Fibroblast of pulmonary artery (primary cell): ENCODE results near the gene ITGB5.
"Not testable (repeated sequence)": the region's sequence is repeated elsewhere in the genome, so short reads cannot be mapped to it uniquely, and the experiment has no call there.

Experiments used
- DNase-seq: peaks from one replicate; pipeline ENCODE4 v3.0.0-alpha.2; 2010; ENCODE audit warnings: low read depth
- H3K4me3 ChIP-seq: replicated peaks from 2 replicates; pipeline ENCODE4 v1.5.1; 2011; ENCODE audit warnings: low read depth, mild to moderate bottlenecking, control low read depth, low read length, moderate library complexity
- CTCF ChIP-seq: IDR thresholded peaks from 2 replicates; pipeline ENCODE4 v1.5.1; 2011; ENCODE audit warnings: mild to moderate bottlenecking, control low read depth, low read length, inconsistent platforms; ENCODE audit errors: missing control alignments

The ITGB5 gene

GRCh38 chr3:124831628-124832199 is 55.5 kb downstream of the ITGB5 start:
- no peak for TF ChIP-seq CTCF
- DNase-seq, result no peak
- H3K4me3 ChIP-seq, result no peak overlapping the region

- no peak for TF ChIP-seq CTCF
- H3K4me3 ChIP-seq, result no peak overlapping the region
These were observed 57.2 kb downstream of the ITGB5 start for GRCh38 chr3:124829819-124830554.

GRCh38 chr3:124829178-124829818 is 57.9 kb downstream of the ITGB5 start:
- DNase-seq, result no peak
- no peak overlapping the region for H3K4me3 ChIP-seq
- no peak for TF ChIP-seq CTCF

More at GRCh38 chr3:124829819-124830554, 57.2 kb downstream of the ITGB5 start:
- no peak for DNase-seq

GRCh38 chr3:124827476-124828206 is 59.5 kb downstream of the ITGB5 start:
- not testable (repeated sequence) for H3K4me3 ChIP-seq
- peak; percentile 31 for DNase-seq
- peak; percentile 13 for TF ChIP-seq CTCF

- DNase-seq, result peak; percentile 69
- TF ChIP-seq CTCF, result no peak
- no peak overlapping the region for H3K4me3 ChIP-seq
These were observed 60.5 kb downstream of the ITGB5 start for GRCh38 chr3:124826703-124827102.

- DNase-seq, result no peak
- TF ChIP-seq CTCF, result no peak
- H3K4me3 ChIP-seq, result no peak overlapping the region
These were observed 62.8 kb downstream of the ITGB5 start for GRCh38 chr3:124824286-124824915.
